Kidney (tissue), 14 donors: ENCODE results near the gene SIK3. TPM values are rescaled to one million over a fixed set of nuclear protein-coding genes. Genes with fewer than 3 reads are reported as not detected.

Experiments used
- DNase-seq, 5 donors: peaks; one replicate each; pipeline ENCODE4 v3.0.0-alpha.2; 2013 to 2020
- FAIRE-seq: peaks from 2 replicates; lab custom pipeline; 2012; peaks lifted over from hg19 to GRCh38; lab: Jason Lieb, UNC
- H3K27ac ChIP-seq, 2 donors: one replicate each; pipeline ENCODE4 v1.7.0; 2013; ENCODE audit warnings: low read depth in 2 of 2, low read length in 2 of 2, inconsistent platforms in 1 of 2
- H3K27me3 ChIP-seq: one replicate; pipeline ENCODE4 v1.7.1; 2013; ENCODE audit warnings: low read length, inconsistent platforms; ENCODE audit not compliant: control insufficient read depth, insufficient read depth
- H3K36me3 ChIP-seq, 3 donors: one replicate each; pipeline versions ENCODE4 v1.7.0 to v1.7.1; 2013; ENCODE audit warnings: low read length in 3 of 3, control low read depth in 1 of 3, inconsistent platforms in 1 of 3; ENCODE audit not compliant: insufficient read depth in 3 of 3, control insufficient read depth in 2 of 3
- H3K4me1 ChIP-seq, 3 donors: one replicate each; pipeline versions ENCODE4 v1.7.0 to v1.7.1; 2013; ENCODE audit warnings: low read length in 3 of 3, inconsistent platforms in 1 of 3, low read depth in 1 of 3; ENCODE audit not compliant: control insufficient read depth in 2 of 3, insufficient read depth in 2 of 3
- H3K4me3 ChIP-seq, 3 donors: one replicate each; pipeline versions ENCODE4 v1.7.0 to v1.8.1; 2013; ENCODE audit warnings: low read length in 3 of 3, control low read depth in 1 of 3, inconsistent platforms in 1 of 3
- H3K9ac ChIP-seq, 3 donors: one replicate each; pipeline versions ENCODE4 v1.7.0 to v1.7.1; 2013; ENCODE audit warnings: low read length in 3 of 3, control low read depth in 1 of 3, inconsistent platforms in 1 of 3
- H3K9me3 ChIP-seq, 3 donors: one replicate each; pipeline versions ENCODE4 v1.7.0 to v1.7.1; 2013; ENCODE audit warnings: low read length in 3 of 3, control low read depth in 1 of 3, inconsistent platforms in 1 of 3; ENCODE audit not compliant: control insufficient read depth in 2 of 3, insufficient read depth in 1 of 3
- intact Hi-C: fragments of 100-400 bp; cut with DNase I; formaldehyde crosslinking; loops from one replicate; pipeline ENCODE4 v1.11.1; 2022
- polyA plus RNA-seq: library from polyadenylated mRNA; stranded (reverse); fragments of 350-450 nt; fragmentation: Illumina TruSeq; extraction: RNeasy Lipid Tissue Mini Kit (QIAGEN cat#74804); gene quantifications from one replicate; pipeline ENCODE4 v1.2.3, GENCODE V29; 2014; ENCODE audit warnings: low read depth, low replicate concordance; ENCODE audit not compliant: insufficient read depth
- total RNA-seq: library from RNA; stranded (reverse); fragmentation: NEBNext Ultra II Directional; extraction: Animal tissue kit (Norgen Biotek cat#: 25700); gene quantifications from one replicate; pipeline ENCODE4 v1.2.1, GENCODE V29; 2021
- TF ChIP-seq, protein P1 (sequence below): IDR thresholded peaks from 3 replicates; pipeline ENCODE4 v1.5.1; 2012; ENCODE audit warnings: mild to moderate bottlenecking, moderate library complexity, borderline replicate concordance; ENCODE audit not compliant: insufficient read depth; ENCODE audit errors: extremely low read depth
- donor health status: control.
- donor health status: control.
- donor health status: control.
- donor health status: control.
- donor health status: control.
- donor health status: DM: yes; HTN: yes; CAD: no.
- donor health status: Normal renal cell carcinoma (clear cell type).

SIK3 gene
- total and polyA plus RNA-seq, 2 donors from 2014 or later, result 12.3 to 50.7 TPM

DNA sequence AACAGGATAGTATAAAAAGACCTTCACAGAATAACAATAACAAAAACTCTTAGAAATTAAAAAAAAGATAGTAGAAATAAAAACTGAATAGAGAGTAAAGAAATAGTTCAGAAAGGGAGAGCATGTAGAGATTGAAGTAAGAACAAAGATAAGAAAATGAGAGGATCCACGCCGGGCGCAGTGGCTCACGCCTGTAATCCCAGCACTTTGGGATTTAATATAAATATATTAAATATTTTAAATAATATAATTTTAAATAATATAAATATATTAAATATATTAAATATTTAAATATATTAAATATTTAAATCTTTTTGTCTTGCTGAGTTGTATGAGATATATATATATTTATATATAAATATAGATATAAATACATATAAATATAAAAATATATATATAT, 286.1 kb downstream of the SIK3 start:
- no peak overlapping the region for H3K27ac ChIP-seq
- no peaks in the 10 kb centered on the region for H3K27me3 ChIP-seq
- TF ChIP-seq, protein P1, sequence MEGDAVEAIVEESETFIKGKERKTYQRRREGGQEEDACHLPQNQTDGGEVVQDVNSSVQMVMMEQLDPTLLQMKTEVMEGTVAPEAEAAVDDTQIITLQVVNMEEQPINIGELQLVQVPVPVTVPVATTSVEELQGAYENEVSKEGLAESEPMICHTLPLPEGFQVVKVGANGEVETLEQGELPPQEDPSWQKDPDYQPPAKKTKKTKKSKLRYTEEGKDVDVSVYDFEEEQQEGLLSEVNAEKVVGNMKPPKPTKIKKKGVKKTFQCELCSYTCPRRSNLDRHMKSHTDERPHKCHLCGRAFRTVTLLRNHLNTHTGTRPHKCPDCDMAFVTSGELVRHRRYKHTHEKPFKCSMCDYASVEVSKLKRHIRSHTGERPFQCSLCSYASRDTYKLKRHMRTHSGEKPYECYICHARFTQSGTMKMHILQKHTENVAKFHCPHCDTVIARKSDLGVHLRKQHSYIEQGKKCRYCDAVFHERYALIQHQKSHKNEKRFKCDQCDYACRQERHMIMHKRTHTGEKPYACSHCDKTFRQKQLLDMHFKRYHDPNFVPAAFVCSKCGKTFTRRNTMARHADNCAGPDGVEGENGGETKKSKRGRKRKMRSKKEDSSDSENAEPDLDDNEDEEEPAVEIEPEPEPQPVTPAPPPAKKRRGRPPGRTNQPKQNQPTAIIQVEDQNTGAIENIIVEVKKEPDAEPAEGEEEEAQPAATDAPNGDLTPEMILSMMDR, result no peak
- H3K9me3 ChIP-seq, result no peaks in the 10 kb centered on the region
- H3K36me3 ChIP-seq, result no peaks in the 10 kb centered on the region
- no peaks in the 10 kb centered on the region for H3K4me1 ChIP-seq
- no peak overlapping the region for H3K4me3 ChIP-seq
- no peak overlapping the region for H3K9ac ChIP-seq
- FAIRE-seq (peak; percentile 99), DNase-seq (no peak)
- intact Hi-C loops, result no loop called here

DNA sequence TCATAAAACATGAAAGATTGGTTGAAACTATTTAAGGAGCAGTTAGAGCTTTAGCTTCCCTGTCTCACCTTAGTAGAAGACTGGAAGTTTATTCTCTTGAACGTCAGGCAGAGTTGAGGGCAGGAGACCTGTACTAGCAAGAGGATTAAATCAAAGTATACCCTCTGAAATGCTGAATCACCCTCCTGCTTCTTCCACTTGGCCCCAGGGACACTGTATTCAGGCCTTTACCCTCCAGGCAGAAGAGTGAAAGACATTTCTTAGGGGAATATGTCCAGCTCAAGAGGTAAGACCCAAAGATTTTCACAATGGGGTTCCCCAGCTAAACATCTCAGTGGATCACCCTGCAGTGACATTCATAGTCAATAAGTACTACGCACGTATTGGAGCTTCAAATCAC, 287.0 kb downstream of the SIK3 start:
- Histone ChIP-seq H3K4me1 (no peaks in the 10 kb centered on the region), H3K9me3 (no peaks in the 10 kb centered on the region), H3K4me3 (no peak overlapping the region), H3K27ac (no peak overlapping the region), H3K9ac (no peak overlapping the region), H3K36me3 (no peaks in the 10 kb centered on the region), H3K27me3 (no peaks in the 10 kb centered on the region)
- FAIRE-seq (no peak), DNase-seq (no peak)
- TF ChIP-seq, protein P1, result no peak
- intact Hi-C loops, result no loop called here

DNA sequence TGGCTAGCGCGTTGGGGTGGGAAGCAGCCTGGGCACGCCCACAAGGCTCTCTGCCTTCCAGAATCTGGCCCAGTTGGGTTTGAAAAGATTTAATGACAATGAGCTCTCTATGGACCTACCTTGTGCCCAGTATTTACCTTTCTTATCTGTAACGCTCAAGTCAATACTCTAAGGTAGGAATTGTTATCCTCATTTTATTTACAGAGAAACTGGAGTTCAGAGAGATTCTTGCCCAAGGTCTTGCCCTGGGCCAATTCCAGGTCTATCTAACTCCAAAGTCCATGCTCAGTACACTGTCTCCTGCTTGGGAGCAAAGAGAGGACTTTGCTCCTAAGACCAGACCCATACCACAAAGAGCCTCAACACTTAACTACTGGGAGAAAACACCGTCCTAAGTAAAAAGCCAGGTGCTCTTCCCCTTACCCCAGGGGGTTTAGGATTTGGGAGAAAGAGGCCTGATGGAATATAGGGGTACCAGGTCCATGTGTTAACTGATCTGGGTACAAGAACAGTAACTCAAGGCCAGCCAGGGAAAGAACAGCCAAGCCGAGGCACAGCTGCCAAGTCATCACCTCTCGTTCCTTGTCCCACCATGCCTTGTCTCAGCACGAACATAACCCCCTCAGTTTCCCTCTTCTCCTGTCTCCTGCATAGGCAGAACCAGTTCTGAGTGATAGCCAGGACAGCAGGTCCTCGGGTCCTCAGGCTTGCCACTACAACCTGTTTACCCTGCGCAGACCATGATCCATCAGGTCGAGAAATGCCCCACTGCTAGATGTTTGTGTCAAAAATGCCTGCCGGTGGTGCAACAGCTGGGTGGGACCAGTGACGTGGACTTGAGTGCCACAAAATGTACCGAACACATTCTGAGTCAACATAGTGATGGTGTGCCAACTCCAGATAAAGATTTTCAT, 289.7 kb downstream of the SIK3 start:
- H3K4me1 ChIP-seq, result no peaks in the 10 kb centered on the region
- DNase-seq (no peak), FAIRE-seq (no peak)
- no peaks in the 10 kb centered on the region for H3K36me3 ChIP-seq
- no peaks in the 10 kb centered on the region for H3K27me3 ChIP-seq
- no peak overlapping the region for H3K4me3 ChIP-seq
- no peak overlapping the region for H3K9ac ChIP-seq
- H3K9me3 ChIP-seq, result no peaks in the 10 kb centered on the region
- intact Hi-C loops, result no loop called here
- TF ChIP-seq, protein P1, result no peak
- no peak overlapping the region for H3K27ac ChIP-seq
